ENCODE measurements around the gene PCAT7.
"Not testable (repeated sequence)": the region's sequence is repeated elsewhere in the genome, so short reads cannot be mapped to it uniquely, and the experiment has no call there.

PCAT7 gene

DNA sequence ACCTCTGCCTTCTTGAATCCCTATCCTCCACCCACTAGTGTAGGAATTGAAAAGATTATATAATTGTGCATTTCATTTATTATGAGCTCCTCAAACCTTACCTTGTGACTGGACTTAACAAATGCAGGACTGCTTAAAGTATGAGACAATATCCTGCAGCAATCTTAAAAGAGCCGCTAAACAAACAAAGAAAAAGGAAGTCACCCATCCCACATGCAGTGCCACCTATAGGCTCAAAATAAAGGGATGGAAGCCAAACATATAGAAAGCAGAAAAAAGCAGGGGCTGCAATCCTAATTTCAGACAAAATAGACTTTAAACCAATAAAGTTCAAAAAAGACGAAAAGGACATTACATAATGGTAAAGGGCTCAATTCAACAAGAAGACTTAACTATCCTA, 8.7 kb downstream of the PCAT7 start:
- TF ChIP-seq, protein P1, sequence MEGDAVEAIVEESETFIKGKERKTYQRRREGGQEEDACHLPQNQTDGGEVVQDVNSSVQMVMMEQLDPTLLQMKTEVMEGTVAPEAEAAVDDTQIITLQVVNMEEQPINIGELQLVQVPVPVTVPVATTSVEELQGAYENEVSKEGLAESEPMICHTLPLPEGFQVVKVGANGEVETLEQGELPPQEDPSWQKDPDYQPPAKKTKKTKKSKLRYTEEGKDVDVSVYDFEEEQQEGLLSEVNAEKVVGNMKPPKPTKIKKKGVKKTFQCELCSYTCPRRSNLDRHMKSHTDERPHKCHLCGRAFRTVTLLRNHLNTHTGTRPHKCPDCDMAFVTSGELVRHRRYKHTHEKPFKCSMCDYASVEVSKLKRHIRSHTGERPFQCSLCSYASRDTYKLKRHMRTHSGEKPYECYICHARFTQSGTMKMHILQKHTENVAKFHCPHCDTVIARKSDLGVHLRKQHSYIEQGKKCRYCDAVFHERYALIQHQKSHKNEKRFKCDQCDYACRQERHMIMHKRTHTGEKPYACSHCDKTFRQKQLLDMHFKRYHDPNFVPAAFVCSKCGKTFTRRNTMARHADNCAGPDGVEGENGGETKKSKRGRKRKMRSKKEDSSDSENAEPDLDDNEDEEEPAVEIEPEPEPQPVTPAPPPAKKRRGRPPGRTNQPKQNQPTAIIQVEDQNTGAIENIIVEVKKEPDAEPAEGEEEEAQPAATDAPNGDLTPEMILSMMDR (IDR thresholded peaks at IDR 0.05; ENCODE audit: low read length, missing control alignments) = no peak
- H3K4me3 ChIP-seq (replicated peaks; ENCODE audit: low read depth, low read length) = no peak overlapping the region
- no peak for DNase-seq (ENCODE audit: low read depth)

DNA sequence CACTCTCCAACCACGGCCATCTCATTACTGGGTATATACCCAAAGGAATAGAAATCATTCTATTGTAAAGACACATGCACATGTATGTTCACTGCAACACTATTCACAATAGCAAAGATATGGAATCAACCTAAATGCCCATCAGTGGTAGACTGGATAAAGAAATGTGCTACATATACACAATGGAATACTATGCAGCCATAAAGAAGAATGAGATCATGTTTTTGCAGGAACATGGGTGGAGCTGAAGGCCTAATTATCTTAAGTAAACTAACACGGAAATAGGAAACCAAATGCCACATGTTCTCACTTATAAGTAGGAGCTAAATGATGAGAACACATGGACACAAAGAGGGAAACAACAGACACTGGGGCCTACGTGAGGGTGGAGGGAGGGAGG, 9.4 kb downstream of the PCAT7 start:
- not testable (repeated sequence) for H3K4me3 ChIP-seq (replicated peaks; ENCODE audit: low read depth, low read length); DNase-seq (ENCODE audit: low read depth)

DNA sequence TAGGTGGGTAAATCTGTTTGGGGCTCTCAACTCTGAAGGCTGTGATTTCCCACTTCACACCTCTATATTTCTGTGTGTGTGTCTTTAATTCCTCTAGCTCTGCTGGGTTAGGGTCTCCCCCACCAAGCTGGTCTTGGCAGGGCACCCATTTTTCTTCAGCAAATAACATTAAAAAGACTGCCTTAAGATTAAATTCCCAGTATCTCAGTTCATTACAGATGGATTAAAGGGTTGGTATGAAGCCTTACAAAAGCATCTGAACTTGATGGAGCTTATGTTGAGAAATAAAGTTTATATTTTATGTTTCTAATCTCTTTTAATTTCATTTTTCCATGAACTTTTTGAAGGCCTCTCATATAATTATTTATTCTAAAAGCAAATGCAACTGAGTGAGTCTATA, 11.7 kb downstream of the PCAT7 start:
- DNase-seq (ENCODE audit: low read depth) = no peak
- no peak overlapping the region for H3K4me3 ChIP-seq (replicated peaks; ENCODE audit: low read depth, low read length)
- TF ChIP-seq, protein P1 (IDR thresholded peaks at IDR 0.05; ENCODE audit: low read length, missing control alignments) = no peak

DNA sequence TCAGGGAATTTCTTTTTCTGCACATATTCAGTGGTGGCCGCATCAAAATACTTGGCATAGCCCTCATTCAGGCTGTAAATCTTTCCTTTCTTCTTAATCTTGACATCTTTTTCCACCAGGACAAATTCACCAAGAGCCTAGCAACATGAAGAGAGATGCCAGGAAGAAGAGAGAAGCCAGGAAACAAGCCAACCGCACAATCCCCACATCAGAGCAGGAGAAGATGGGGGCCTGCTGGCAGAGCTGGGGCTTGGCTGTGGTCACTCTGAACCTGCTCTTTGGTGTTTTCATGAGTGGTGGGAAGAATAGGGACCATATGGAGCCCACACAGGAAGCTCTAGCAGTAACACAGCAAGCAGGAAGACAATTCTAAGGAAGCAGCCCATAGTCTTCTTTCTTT, 12.4 kb downstream of the PCAT7 start:
- H3K4me3 ChIP-seq (replicated peaks; ENCODE audit: low read depth, low read length) = no peak overlapping the region
- TF ChIP-seq, protein P1 (IDR thresholded peaks at IDR 0.05; ENCODE audit: low read length, missing control alignments) = no peak
- no peak for DNase-seq (ENCODE audit: low read depth)

DNA sequence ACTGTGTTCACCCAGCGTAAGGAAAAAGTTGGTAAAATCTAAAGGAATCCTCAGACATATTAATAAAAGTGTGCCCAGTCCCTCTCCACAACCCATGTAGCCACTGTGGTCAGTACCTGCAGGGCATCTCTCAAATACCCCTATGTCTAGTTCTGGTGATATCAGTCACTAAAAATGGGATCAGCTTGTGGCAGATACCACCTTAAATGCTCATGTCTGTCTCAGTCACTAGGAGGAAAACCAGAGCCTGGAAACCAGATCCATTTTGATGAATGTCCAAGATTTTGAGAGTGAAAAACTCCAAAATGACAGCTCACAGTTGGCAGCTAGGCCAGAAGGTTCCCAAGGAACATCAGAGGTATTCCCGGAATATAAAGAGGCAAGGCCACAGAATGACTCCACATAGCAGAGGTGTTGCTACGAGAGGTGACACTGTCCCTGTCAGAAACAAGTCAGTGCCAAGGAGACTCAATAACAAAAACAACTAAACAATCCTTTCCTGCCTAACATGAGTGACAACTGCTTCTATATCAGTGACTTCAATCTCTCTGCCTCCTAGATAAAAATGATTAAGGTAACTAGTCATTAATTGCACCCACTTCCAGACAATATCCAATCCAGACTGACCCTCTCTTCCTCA, 13.5 kb downstream of the PCAT7 start:
- no peak for DNase-seq (ENCODE audit: low read depth)
- TF ChIP-seq, protein P1 (IDR thresholded peaks at IDR 0.05; ENCODE audit: low read length, missing control alignments) = no peak
- no peak overlapping the region for H3K4me3 ChIP-seq (replicated peaks; ENCODE audit: low read depth, low read length)

DNA sequence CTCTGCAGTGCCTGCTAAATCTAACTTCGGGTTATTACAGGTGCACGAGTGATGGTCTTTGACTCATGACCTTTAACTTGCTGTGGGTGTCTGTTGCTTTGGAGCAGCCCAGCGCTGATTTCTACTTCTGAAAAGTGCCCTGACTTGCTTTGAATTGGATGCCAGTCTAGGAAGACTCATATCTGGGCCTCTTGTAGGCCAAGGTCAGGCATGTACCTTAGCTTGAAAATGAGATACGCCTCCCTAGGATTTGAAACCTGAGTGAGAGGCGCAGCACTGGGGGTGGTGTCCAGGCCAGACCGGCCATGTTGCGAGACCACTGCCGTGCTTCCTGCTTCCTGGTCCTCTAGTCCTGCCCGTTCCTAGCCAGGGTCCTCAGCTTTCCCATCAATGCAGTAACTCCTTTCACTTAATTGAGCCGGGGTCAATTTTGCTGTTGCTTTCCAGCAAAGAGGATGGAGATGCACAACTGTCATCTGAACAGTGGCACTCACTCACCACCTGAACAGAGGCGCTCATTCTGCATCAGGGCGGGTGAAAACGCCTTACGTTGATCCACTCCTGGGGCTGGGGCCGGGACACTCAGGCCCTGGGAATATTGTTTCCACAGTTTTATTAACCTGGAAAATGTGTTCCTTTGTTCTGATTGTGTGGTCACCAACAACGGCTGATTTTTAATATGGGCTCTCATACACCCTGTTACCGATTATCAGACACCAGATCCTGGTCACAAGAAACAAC, 14.3 kb downstream of the PCAT7 start:
- no peak overlapping the region for H3K4me3 ChIP-seq (replicated peaks; ENCODE audit: low read depth, low read length)
- TF ChIP-seq, protein P1 (IDR thresholded peaks at IDR 0.05; ENCODE audit: low read length, missing control alignments) = no peak
- DNase-seq (ENCODE audit: low read depth) = no peak

DNA sequence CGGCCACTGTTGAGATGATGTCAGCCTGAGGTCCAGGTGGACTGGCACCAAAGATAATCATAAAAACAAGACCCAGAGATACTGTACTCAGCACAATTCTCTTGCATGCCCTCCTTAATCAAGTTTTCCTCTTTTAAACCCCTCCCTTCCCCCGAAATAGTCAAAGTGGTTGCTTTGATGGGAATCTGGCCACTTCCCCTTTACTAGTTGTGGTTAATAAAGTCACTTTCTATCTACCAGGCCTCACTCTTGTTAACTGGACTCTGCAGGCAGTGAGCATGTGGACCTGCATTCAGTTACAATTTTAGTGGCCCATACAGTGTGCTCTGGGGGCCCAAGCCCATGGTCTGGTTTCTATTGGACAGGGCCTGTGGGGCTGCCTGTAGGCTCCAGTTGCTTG, 21.2 kb downstream of the PCAT7 start:
- no peak for DNase-seq (ENCODE audit: low read depth)
- H3K4me3 ChIP-seq (replicated peaks; ENCODE audit: low read depth, low read length) = no peak overlapping the region
- TF ChIP-seq, protein P1 (IDR thresholded peaks at IDR 0.05; ENCODE audit: low read length, missing control alignments) = no peak
